T-cell (primary cell): ENCODE measurements around the gene SURF4. TPM values are rescaled to one million over a fixed set of nuclear protein-coding genes. Genes with fewer than 3 reads are reported as not detected.

ENCODE experiments used
- ATAC-seq, 4 experiments: fragments of 200-7000 bp in 3 of 4; fragments of 150-1000 bp in 1 of 4; cut with Tn5 transposase; replicated peaks in 1 of 4; 1 replicate in 3 of 4; 2 replicates in 1 of 4; pipeline ENCODE4 v1.10.0; 2021; ENCODE audit warnings: moderate library complexity in 3 of 4, mild to moderate bottlenecking in 2 of 4, moderate number of reproducible peaks in 1 of 4
- CTCF ChIA-PET, 2 donors: fragments of 300-600 bp; sonication (Branson Sonifier 250); formaldehyde crosslinking; loops; one replicate each; lab custom pipeline; 2022; ENCODE audit warnings: antibody characterized with exemption in 2 of 2; lab: Charles Lee
- POLR2A ChIA-PET, 2 donors: fragments of 300-600 bp; sonication (Branson Sonifier 250); formaldehyde crosslinking; loops; one replicate each; lab custom pipeline; 2022; ENCODE audit warnings: antibody characterized with exemption in 2 of 2; lab: Charles Lee
- DNase-seq, 35 experiments: peaks; one replicate each; pipeline versions ENCODE4 v3.0.0 to v3.0.0-alpha.2; 2013 to 2023
- H3K27ac ChIP-seq: one replicate; pipeline ENCODE4 v1.5.1; 2013; ENCODE audit warnings: low read length
- H3K27me3 ChIP-seq, 2 experiments: replicated peaks in 1 of 2; 1 replicate in 1 of 2; 2 replicates in 1 of 2; pipeline versions ENCODE4 v1.6.1 to v1.7.0; 2013; ENCODE audit warnings: low read length in 1 of 2, mixed read lengths in 1 of 2; ENCODE audit not compliant: control insufficient read depth in 2 of 2, insufficient read depth in 2 of 2; ENCODE audit errors: extremely low read depth in 1 of 2
- H3K36me3 ChIP-seq, 2 donors: 1 replicate in 1 of 2; 2 replicates in 1 of 2; pipeline versions ENCODE4 v1.6.1 to v1.7.0; 2013; ENCODE audit warnings: low read length in 1 of 2; ENCODE audit not compliant: control insufficient read depth in 2 of 2, insufficient read depth in 1 of 2; ENCODE audit errors: extremely low read depth in 1 of 2
- H3K4me1 ChIP-seq, 2 experiments: 1 replicate in 1 of 2; 2 replicates in 1 of 2; pipeline versions ENCODE4 v1.6.1 to v1.7.0; 2013; ENCODE audit warnings: low read length in 2 of 2, mixed read lengths in 1 of 2; ENCODE audit not compliant: insufficient read depth in 2 of 2, control insufficient read depth in 1 of 2; ENCODE audit errors: extremely low read depth in 1 of 2
- H3K4me3 ChIP-seq, 2 donors: 1 replicate in 1 of 2; 2 replicates in 1 of 2; pipeline versions ENCODE4 v1.5.1 to v1.7.0; 2013; ENCODE audit warnings: mild to moderate bottlenecking in 2 of 2, low read length in 1 of 2, moderate library complexity in 1 of 2; ENCODE audit not compliant: control insufficient read depth in 1 of 2; ENCODE audit errors: extremely low read depth in 1 of 2
- H3K9me3 ChIP-seq: 2 replicates; pipeline ENCODE4 v1.7.0; 2013
- H3K27ac Mint-ChIP-seq, 2 donors: one replicate each; pipeline ENCODE4 v1.8.0; 2020 to 2021; ENCODE audit warnings: mild to moderate bottlenecking in 2 of 2, mixed read lengths in 2 of 2
- H3K27me3 Mint-ChIP-seq, 2 donors: one replicate each; pipeline ENCODE4 v1.8.0; 2021 to 2022; ENCODE audit warnings: mixed read lengths in 2 of 2
- H3K36me3 Mint-ChIP-seq: one replicate; pipeline ENCODE4 v1.8.0; 2021; ENCODE audit warnings: mixed read lengths
- H3K4me1 Mint-ChIP-seq, 3 donors: one replicate each; pipeline ENCODE4 v1.8.0; 2020 to 2022; ENCODE audit warnings: mixed read lengths in 3 of 3, mild to moderate bottlenecking in 1 of 3
- H3K4me3 Mint-ChIP-seq, 3 donors: one replicate each; pipeline ENCODE4 v1.8.0; 2020 to 2022; ENCODE audit warnings: mild to moderate bottlenecking in 3 of 3, mixed read lengths in 3 of 3, moderate library complexity in 3 of 3
- H3K9me3 Mint-ChIP-seq, 3 donors: one replicate each; pipeline ENCODE4 v1.8.0; 2020 to 2022; ENCODE audit warnings: mixed read lengths in 3 of 3
- WGBS: methylation state at CpG from one replicate; pipeline ENCODE4 v1.1.5; 2013; ENCODE audit warnings: missing lambda C conversion rate; ENCODE audit not compliant: insufficient coverage; 5-methylcytosine and 5-hydroxymethylcytosine counted together
- total RNA-seq, 35 experiments: library from RNA in 6 of 35; stranded (reverse) in 6 of 35; fragments of 120-200 nt in 1 of 35; gene quantifications; one replicate each; pipeline versions ENCODE4 v1.2.1 to v1.2.4 and lab custom pipeline; 2013 to 2026

Gene SURF4
- total RNA-seq, 5 donors from 2014 or later (not counting 1 experiment from before 2014, with no cell fraction given): 73.5 to 114 (median 107) TPM

DNA sequence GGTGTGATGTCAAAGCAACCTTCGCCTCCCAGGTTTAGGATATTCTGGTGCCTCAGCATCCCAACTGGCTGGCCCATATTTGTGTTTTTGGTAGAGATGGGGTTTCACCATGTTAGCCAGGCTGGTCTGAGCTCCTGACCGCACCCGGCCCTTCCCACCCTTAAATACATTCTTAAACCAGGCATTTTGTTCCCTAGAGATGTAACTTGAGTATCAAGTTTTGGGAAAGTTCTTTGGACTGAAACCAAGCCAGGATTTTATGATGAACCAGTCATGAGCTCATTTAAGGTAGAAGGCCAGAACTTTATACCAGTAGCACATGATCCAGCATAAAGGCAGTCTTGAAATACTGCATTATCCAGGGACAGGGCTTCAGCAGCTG lies 24.3 kb downstream of the SURF4 start:
- Mint-ChIP-seq H3K36me3 (peaks cover 41% of the 10 kb centered on the region), H3K9me3 (no peaks in the 10 kb centered on the region), H3K27ac (peak overlapping the region in 1 of 2 donors; percentile 6), H3K4me1 (peaks cover 37 to 52% (median 51%) of the 10 kb centered on the region in 3 donors), H3K27me3 (no peaks in the 10 kb centered on the region), H3K4me3 (no peak overlapping the region)
- Histone ChIP-seq H3K4me1 (peaks cover 17 to 42% of the 10 kb centered on the region in 2 experiments), H3K9me3 (no peaks in the 10 kb centered on the region), H3K4me3 (no peak overlapping the region), H3K36me3 (peaks cover 14 to 55% of the 10 kb centered on the region in 2 donors), H3K27me3 (peaks cover 0 to 3% of the 10 kb centered on the region in 2 experiments), H3K27ac (no peak overlapping the region)
- WGBS: 100% methylated on average over 1 of the region's 3 CpGs
- no peak for ATAC-seq
- POLR2A ChIA-PET: interaction anchor here in 1 of 2 donors (0.7 kb wide), 1 partner anchor 18 kb away, joined by 4 read pairs; no protein-coding TSS in a partner anchor
- CTCF ChIA-PET: interaction anchor here in 1 of 2 donors (0.8 to 2.8 kb wide), 2 partner anchors 19 to 23 kb away, joined by 4 to 11 read pairs; no protein-coding TSS in a partner anchor
- no peak for DNase-seq

DNA sequence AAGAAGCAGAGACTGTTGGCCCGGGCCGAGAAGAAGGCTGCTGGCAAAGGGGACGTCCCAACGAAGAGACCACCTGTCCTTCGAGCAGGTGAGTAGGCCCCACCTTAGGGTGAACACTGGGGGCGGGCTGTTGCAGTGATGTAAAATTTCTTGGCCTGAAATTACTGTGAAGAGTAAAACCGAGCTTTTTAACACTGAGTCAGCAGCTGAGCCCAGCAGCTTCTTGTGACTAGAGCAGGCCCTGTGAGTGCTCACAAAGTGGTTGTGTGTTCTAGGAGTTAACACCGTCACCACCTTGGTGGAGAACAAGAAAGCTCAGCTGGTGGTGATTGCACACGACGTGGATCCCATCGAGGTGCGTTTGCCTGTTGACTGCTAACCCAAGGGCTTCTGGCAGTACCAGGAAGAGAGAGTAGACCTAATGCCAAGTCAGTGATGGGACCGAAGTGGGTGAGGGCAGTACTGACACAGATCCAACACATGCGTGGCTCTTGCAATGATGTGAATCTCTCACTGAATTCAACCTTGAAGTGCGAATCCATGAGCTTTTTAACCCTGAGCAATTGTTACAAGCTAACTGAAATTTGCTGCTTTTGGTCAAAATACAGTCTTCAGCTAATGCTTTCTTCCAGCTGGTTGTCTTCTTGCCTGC lies 25.8 kb downstream of the SURF4 start:
- peak overlapping the region; percentile 49 to 96 (median 49) for H3K4me3 Mint-ChIP-seq
- 63% methylated on average over 12 of the region's 15 CpGs for WGBS
- peaks cover 13 to 43% of the 10 kb centered on the region in 2 experiments for H3K4me1 ChIP-seq
- no peaks in the 10 kb centered on the region for H3K9me3 Mint-ChIP-seq
- POLR2A ChIA-PET: no interaction called here
- no peaks in the 10 kb centered on the region for H3K9me3 ChIP-seq
- H3K36me3 Mint-ChIP-seq: peaks cover 41% of the 10 kb centered on the region
- H3K27me3 Mint-ChIP-seq: no peaks in the 10 kb centered on the region
- H3K36me3 ChIP-seq: peaks cover 14 to 67% of the 10 kb centered on the region in 2 donors
- no peak for DNase-seq
- H3K27ac Mint-ChIP-seq: peak overlapping the region in 1 of 2 donors; percentile 52
- H3K27ac ChIP-seq: peak overlapping the region; percentile 95
- peaks cover 0 to 3% of the 10 kb centered on the region in 2 experiments for H3K27me3 ChIP-seq
- peaks cover 45 to 58% (median 55%) of the 10 kb centered on the region in 3 donors for H3K4me1 Mint-ChIP-seq
- CTCF ChIA-PET: interaction anchor here (1.0 to 2.8 kb wide), 2 partner anchors 20 to 22 kb away, joined by 3 to 11 read pairs; no protein-coding TSS in a partner anchor
- H3K4me3 ChIP-seq: no peak overlapping the region
- no peak for ATAC-seq

DNA sequence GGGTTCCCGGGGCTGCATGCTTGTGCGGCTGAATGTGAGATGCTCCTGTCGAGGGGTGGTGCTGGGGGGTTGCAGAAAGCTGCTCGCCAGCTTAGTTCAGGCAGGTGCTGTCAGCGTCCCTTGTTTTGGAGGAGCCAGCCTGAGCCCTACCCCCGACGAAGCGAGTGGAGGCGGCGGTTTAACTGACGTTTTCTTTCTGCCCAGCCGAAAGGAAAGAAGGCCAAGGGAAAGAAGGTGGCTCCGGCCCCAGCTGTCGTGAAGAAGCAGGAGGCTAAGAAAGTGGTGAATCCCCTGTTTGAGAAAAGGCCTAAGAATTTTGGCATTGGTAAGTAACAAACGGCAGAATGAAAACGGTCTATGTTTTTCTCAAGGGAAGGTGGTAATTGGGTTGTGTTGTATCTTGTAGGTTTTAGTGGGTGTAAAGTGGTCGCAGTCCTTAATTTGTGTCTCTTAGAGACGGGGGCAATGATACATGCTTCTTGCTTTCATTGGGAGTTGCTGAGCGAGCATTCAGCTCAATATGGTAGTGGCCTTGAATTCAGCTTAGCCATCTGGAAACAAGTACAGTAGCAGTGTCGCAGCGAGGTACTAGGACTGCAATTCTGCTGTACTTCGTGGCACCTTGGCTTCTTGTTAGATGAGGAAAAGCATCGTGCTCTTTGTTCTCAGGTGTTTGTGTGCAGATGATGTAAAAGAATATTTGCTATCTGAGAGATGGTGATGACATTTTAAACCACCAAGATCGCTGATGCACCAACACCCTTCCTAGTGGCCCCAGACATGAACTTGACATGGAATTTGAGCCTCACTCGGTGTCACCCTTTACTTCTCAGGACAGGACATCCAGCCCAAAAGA lies 26.9 kb downstream of the SURF4 start:
- Mint-ChIP-seq H3K27me3 (no peaks in the 10 kb centered on the region), H3K27ac (peak overlapping the region; percentile 92 to 98), H3K4me3 (peak overlapping the region; percentile 92 to 97 (median 96)), H3K4me1 (peaks cover 45 to 48% (median 45%) of the 10 kb centered on the region in 3 donors), H3K9me3 (no peaks in the 10 kb centered on the region), H3K36me3 (peaks cover 48% of the 10 kb centered on the region)
- POLR2A ChIA-PET: interaction anchor here in 1 of 2 donors (1.1 kb wide), 1 partner anchor 22 kb away, joined by 5 read pairs; no protein-coding TSS in a partner anchor
- CTCF ChIA-PET: interaction anchor here (0.6 to 1.7 kb wide), 8 partner anchors 8 to 205 kb away, joined by 3 to 10 read pairs (median 4); partner anchors contain the start of gene SURF6 (in 1 of the 2)
- H3K4me3 ChIP-seq: peak overlapping the region; percentile 94 to 100
- peak overlapping the region; percentile 95 for H3K27ac ChIP-seq
- ATAC-seq (no peak), DNase-seq (no peak)
- peaks cover 14 to 71% of the 10 kb centered on the region in 2 donors for H3K36me3 ChIP-seq
- peaks cover 0 to 3% of the 10 kb centered on the region in 2 experiments for H3K27me3 ChIP-seq
- no peaks in the 10 kb centered on the region for H3K9me3 ChIP-seq
- 16% methylated on average over 23 of the region's 25 CpGs for WGBS
- H3K4me1 ChIP-seq: peaks cover 13 to 36% of the 10 kb centered on the region in 2 experiments

DNA sequence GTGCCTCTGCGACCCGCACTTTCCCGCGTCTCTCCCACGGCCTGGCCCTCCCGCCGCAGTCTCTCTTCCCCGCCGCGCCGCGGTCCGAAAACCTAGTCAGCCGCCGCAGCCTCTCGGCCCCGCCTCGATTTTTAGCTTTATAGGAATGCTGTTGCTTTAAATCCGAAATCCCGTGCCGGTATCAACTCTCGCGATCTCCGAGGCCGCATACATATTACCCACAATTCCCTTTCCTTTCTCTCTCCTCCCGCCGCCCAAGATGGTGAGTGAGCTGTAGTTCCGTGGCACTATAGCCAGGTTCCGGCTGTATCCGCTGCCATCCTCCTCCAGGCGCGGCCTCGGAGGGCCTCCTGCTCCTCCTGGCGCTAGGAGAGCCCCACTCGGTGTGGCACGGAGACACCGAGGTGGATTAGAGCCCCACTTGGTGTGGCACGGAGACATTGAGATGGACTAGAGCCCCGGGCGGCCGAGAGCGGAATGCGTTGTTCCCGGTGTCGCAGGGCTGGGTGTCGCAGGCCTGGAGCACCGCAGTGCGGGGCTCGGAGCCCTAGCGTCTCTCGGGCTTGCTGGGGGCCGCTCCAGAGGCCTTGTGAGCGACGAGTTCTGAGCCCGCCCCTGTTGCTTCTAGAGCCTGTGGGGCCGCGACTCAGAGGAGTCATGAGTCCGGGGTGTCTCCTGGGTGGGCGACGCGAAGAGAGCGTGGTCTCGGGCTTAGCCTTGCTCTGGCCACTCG lies 27.7 kb downstream of the SURF4 start, which contains the start of the genes MED22 and RPL7A:
TSS of gene MED22 (minus strand) at position 147 of the 733 bp plus-strand sequence. CDS start 1,469 bp downstream, outside the sequence.
TSS of gene RPL7A (plus strand) at position 234 of the 733 bp plus-strand sequence. CDS start at position 260, 26 bp downstream.
- peaks cover 46% of the 10 kb centered on the region for H3K36me3 Mint-ChIP-seq
- under 1% methylated on average over 45 of the region's 64 CpGs for whole genome bisulfite sequencing
- CTCF ChIA-PET: interaction anchor here in 1 of 2 donors (0.6 to 1.7 kb wide), 8 partner anchors 9 to 1109 kb away, joined by 4 to 10 read pairs (median 5); no protein-coding TSS in a partner anchor
- no peaks in the 10 kb centered on the region for H3K27me3 Mint-ChIP-seq
- Histone ChIP-seq H3K9me3 (no peaks in the 10 kb centered on the region), H3K4me3 (peak within 1 kb of the TSS; percentile 94 to 100), H3K27ac (peak within 1 kb of the TSS; percentile 95), H3K36me3 (peaks cover 14 to 71% of the 10 kb centered on the region in 2 donors), H3K27me3 (peaks cover 0 to 3% of the 10 kb centered on the region in 2 experiments), H3K4me1 (peaks cover 13 to 36% of the 10 kb centered on the region in 2 experiments)
- no peaks in the 10 kb centered on the region for H3K9me3 Mint-ChIP-seq
- peak within 1 kb of the TSS; percentile 92 to 98 for H3K27ac Mint-ChIP-seq
- ATAC-seq: peak; percentile 91 to 93 (median 92)
- POLR2A ChIA-PET: interaction anchor here (0.6 to 1.1 kb wide), 2 partner anchors 23 to 111 kb away, joined by 5 to 7 read pairs; no protein-coding TSS in a partner anchor
- H3K4me1 Mint-ChIP-seq: peaks cover 41 to 44% (median 41%) of the 10 kb centered on the region in 3 donors
- DNase-seq: peak; percentile 83 to 96 (median 90)
- peak within 1 kb of the TSS; percentile 92 to 97 (median 96) for H3K4me3 Mint-ChIP-seq

DNA sequence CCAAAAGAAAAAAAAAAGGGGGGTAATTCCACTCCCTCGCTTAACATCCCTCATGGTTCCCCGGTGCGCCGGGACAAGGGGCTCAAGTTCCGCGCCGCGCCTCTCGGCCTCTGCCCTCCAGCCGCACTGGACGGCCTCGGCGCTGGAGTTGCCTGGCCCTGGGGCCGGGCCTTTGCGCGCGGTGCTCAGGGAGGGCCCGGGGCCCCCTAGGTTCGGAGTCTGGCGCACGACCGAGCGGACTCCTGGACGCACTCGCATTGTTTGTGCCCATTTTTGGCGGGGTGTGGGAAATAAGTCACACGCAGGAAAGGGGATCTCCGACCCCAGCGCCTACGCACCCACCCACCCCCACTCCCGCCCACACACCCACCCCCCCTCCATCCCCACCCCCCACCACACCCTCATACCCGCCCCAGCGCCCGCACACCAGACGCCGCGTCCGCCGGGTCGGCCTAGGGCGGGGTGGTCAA lies 28.3 kb downstream of the SURF4 start:
- H3K36me3 ChIP-seq: peaks cover 14 to 74% of the 10 kb centered on the region in 2 donors
- no peaks in the 10 kb centered on the region for H3K9me3 ChIP-seq
- Mint-ChIP-seq H3K27ac (peak overlapping the region in 1 of 2 donors; percentile 98), H3K9me3 (no peaks in the 10 kb centered on the region), H3K27me3 (no peaks in the 10 kb centered on the region), H3K4me3 (peak overlapping the region; percentile 92 to 97 (median 96)), H3K4me1 (peaks cover 37 to 44% (median 41%) of the 10 kb centered on the region in 3 donors), H3K36me3 (peaks cover 44% of the 10 kb centered on the region)
- ATAC-seq (peak; percentile 46 to 60 (median 52)), DNase-seq (peak in 25 of 35 experiments; percentile 13 to 73 (median 35))
- CTCF ChIA-PET: interaction anchor here (0.6 to 1.7 kb wide), 9 partner anchors 9 to 1109 kb away, joined by 3 to 10 read pairs (median 5); no protein-coding TSS in a partner anchor
- WGBS: 0% methylated on average over 26 of the region's 41 CpGs
- POLR2A ChIA-PET: interaction anchor here (0.6 to 1.1 kb wide), 2 partner anchors 23 to 112 kb away, joined by 5 to 7 read pairs; no protein-coding TSS in a partner anchor
- peak overlapping the region; percentile 95 for H3K27ac ChIP-seq
- peaks cover 0 to 3% of the 10 kb centered on the region in 2 experiments for H3K27me3 ChIP-seq
- H3K4me1 ChIP-seq: peaks cover 13 to 36% of the 10 kb centered on the region in 2 experiments
- peak overlapping the region; percentile 94 to 100 for H3K4me3 ChIP-seq
